Uterus (tissue), 4 donors: ENCODE data around the gene ZBTB5. TPM values are rescaled to one million over a fixed set of nuclear protein-coding genes. Genes with fewer than 3 reads are reported as not detected.
A peak's percentile ranks its signal among the peaks of the same experiment; 100 is the strongest.

Experiments
- DNase-seq, 2 donors: peaks; one replicate each; pipeline ENCODE4 v3.0.0-alpha.2; 2019 to 2020
- H3K27ac ChIP-seq, 2 donors: fragments of 200-600 bp; sonication (generic); 1 replicate in 1 of 2; 2 replicates in 1 of 2; pipeline ENCODE4 v1.5.1; 2016 to 2018
- H3K27me3 ChIP-seq, 2 donors: fragments of 200-600 bp; sonication (generic); one replicate each; pipeline ENCODE4 v1.5.1; 2018 to 2019; ENCODE audit warnings: control low read depth in 1 of 2
- H3K36me3 ChIP-seq, 2 donors: fragments of 200-600 bp; sonication (generic); one replicate each; pipeline ENCODE4 v1.5.1; 2019; ENCODE audit warnings: control low read depth in 1 of 2
- H3K4me1 ChIP-seq, 2 donors: fragments of 200-600 bp; sonication (generic); one replicate each; pipeline ENCODE4 v1.5.1; 2018 to 2019; ENCODE audit warnings: control low read depth in 1 of 2
- H3K4me3 ChIP-seq, 2 donors: fragments of 200-600 bp; sonication (generic); 1 replicate in 1 of 2; 2 replicates in 1 of 2; pipeline ENCODE4 v1.5.1; 2018 to 2019; ENCODE audit warnings: mild to moderate bottlenecking in 1 of 2
- H3K9me3 ChIP-seq, 2 donors: fragments of 200-600 bp; sonication (generic); one replicate each; pipeline ENCODE4 v1.5.1; 2019; ENCODE audit warnings: control low read depth in 1 of 2
- CTCF ChIP-seq, 4 experiments: fragments of 200-600 bp in 2 of 4; fragments of 450-650 bp in 2 of 4; sonication (generic) in 2 of 4; IDR thresholded peaks; one replicate each; pipeline ENCODE4 v1.5.1; 2016 to 2019; ENCODE audit warnings: antibody characterized with exemption in 4 of 4, mild to moderate bottlenecking in 2 of 4, moderate library complexity in 1 of 4
- POLR2A ChIP-seq, 2 donors: fragments of 450-650 bp; IDR thresholded peaks; one replicate each; pipeline ENCODE4 v1.6.1; 2016; ENCODE audit warnings: antibody characterized with exemption in 2 of 2, mild to moderate bottlenecking in 1 of 2, moderate library complexity in 1 of 2
- intact Hi-C: fragments of 100-400 bp; cut with DNase I; formaldehyde crosslinking; loops from one replicate; pipeline ENCODE4 v1.15.1; 2023; ENCODE audit warnings: low total_unique reads
- total RNA-seq, 4 donors: library from RNA; depleted of rRNA in 3 of 4; stranded (reverse); fragments of >200 nt in 3 of 4; gene quantifications; one replicate each; pipeline versions ENCODE4 v1.1.0 to v1.2.4, GENCODE V29; 2014 to 2023
- donor health status: DM: yes; HTN: yes; CAD: no.

The ZBTB5 gene
- total RNA-seq, 4 donors from 2014 or later: 6.5 to 22.0 (median 13.3) TPM

GRCh38 chr9:37496020-37496419 lies 30.8 kb upstream of the ZBTB5 start:
- DNase-seq: no peak
- Histone ChIP-seq H3K4me1 (no peaks in the 10 kb centered on the region), H3K27ac (no peak overlapping the region), H3K4me3 (no peak overlapping the region), H3K27me3 (no peaks in the 10 kb centered on the region), H3K9me3 (no peaks in the 10 kb centered on the region), H3K36me3 (no peaks in the 10 kb centered on the region)
- no peak for TF ChIP-seq CTCF (IDR thresholded peaks at IDR 0.05)
- no peak for TF ChIP-seq POLR2A (IDR thresholded peaks at IDR 0.05)
- intact Hi-C loops: no loop called here

- DNase-seq: no peak
- H3K36me3 ChIP-seq: no peaks in the 10 kb centered on the region
- H3K4me1 ChIP-seq: no peaks in the 10 kb centered on the region
- no peaks in the 10 kb centered on the region for H3K9me3 ChIP-seq
- H3K4me3 ChIP-seq: no peak overlapping the region
- H3K27me3 ChIP-seq: no peaks in the 10 kb centered on the region
- H3K27ac ChIP-seq: no peak overlapping the region
- intact Hi-C loops: no loop called here
- TF ChIP-seq CTCF (IDR thresholded peaks at IDR 0.05): no peak
- TF ChIP-seq POLR2A (IDR thresholded peaks at IDR 0.05): no peak
Observed at GRCh38 chr9:37495571-37495970, 30.3 kb upstream of the ZBTB5 start.

- no peak for DNase-seq
- intact Hi-C loops: no loop called here
- TF ChIP-seq POLR2A (IDR thresholded peaks at IDR 0.05): no peak
- TF ChIP-seq CTCF (IDR thresholded peaks at IDR 0.05): no peak
- H3K27ac ChIP-seq: no peak overlapping the region
- no peaks in the 10 kb centered on the region for H3K27me3 ChIP-seq
- no peak overlapping the region for H3K4me3 ChIP-seq
- no peaks in the 10 kb centered on the region for H3K36me3 ChIP-seq
- H3K9me3 ChIP-seq: no peaks in the 10 kb centered on the region
- H3K4me1 ChIP-seq: peaks cover 0 to under 1% of the 10 kb centered on the region in 2 donors
Observed at GRCh38 chr9:37491939-37492338, 26.7 kb upstream of the ZBTB5 start.

- H3K4me1 ChIP-seq: peaks cover 0 to 7% of the 10 kb centered on the region in 2 donors
- DNase-seq: peak; percentile 70 to 73
- no peak for TF ChIP-seq POLR2A (IDR thresholded peaks at IDR 0.05)
- no peak for TF ChIP-seq CTCF (IDR thresholded peaks at IDR 0.05)
- intact Hi-C loops: loop anchor here (10.0 kb wide), 1 partner anchor 72 kb away; no protein-coding TSS in a partner anchor
- H3K27me3 ChIP-seq: no peaks in the 10 kb centered on the region
- H3K4me3 ChIP-seq: peak overlapping the region; percentile 69 to 91
- H3K27ac ChIP-seq: peak overlapping the region; percentile 83 to 92
- no peaks in the 10 kb centered on the region for H3K9me3 ChIP-seq
- H3K36me3 ChIP-seq: no peaks in the 10 kb centered on the region
Observed at GRCh38 chr9:37486616-37487548, 21.6 kb upstream of the ZBTB5 start.

GRCh38 chr9:37486256-37486615 lies 21.0 kb upstream of the ZBTB5 start:
- no peaks in the 10 kb centered on the region for H3K9me3 ChIP-seq
- H3K4me1 ChIP-seq: peaks cover 0 to 7% of the 10 kb centered on the region in 2 donors
- peak overlapping the region; percentile 83 to 92 for H3K27ac ChIP-seq
- intact Hi-C loops: loop anchor here (10.0 kb wide), 1 partner anchor 71 kb away; no protein-coding TSS in a partner anchor
- no peak for DNase-seq
- TF ChIP-seq POLR2A (IDR thresholded peaks at IDR 0.05): no peak
- no peak for TF ChIP-seq CTCF (IDR thresholded peaks at IDR 0.05)
- no peaks in the 10 kb centered on the region for H3K27me3 ChIP-seq
- H3K4me3 ChIP-seq: peak overlapping the region; percentile 69 to 91
- no peaks in the 10 kb centered on the region for H3K36me3 ChIP-seq
